Esophagus squamous epithelium (tissue), 5 donors: Measurements from ENCODE around the gene MAP3K7CL. TPM values are rescaled to one million over a fixed set of nuclear protein-coding genes. Genes with fewer than 3 reads are reported as not detected.

Experiments used
- DNase-seq: peaks from one replicate; lab custom pipeline; 2025; lab: John Stamatoyannopoulos, UW
- H3K27ac ChIP-seq, 4 donors: fragments of 200-600 bp; sonication (generic); one replicate each; pipeline ENCODE4 v1.5.1; 2016 to 2019; ENCODE audit warnings: mild to moderate bottlenecking in 1 of 4
- H3K27me3 ChIP-seq, 4 donors: fragments of 200-600 bp; sonication (generic); 1 replicate in 3 of 4; 2 replicates in 1 of 4; pipeline versions ENCODE4 v1.5.1 to v1.6.0; 2017 to 2021; ENCODE audit warnings: antibody characterized with exemption in 1 of 4
- H3K36me3 ChIP-seq, 3 donors: fragments of 200-600 bp; sonication (generic); one replicate each; pipeline ENCODE4 v1.5.1; 2016 to 2019
- H3K4me1 ChIP-seq, 3 donors: fragments of 200-600 bp; sonication (generic); one replicate each; pipeline ENCODE4 v1.5.1; 2017 to 2019
- H3K4me3 ChIP-seq, 4 donors: fragments of 200-600 bp; sonication (generic); 1 replicate in 3 of 4; 2 replicates in 1 of 4; pipeline ENCODE4 v1.5.1; 2016 to 2019; ENCODE audit warnings: mild to moderate bottlenecking in 2 of 4, moderate library complexity in 1 of 4
- H3K9me3 ChIP-seq, 3 donors: fragments of 200-600 bp; sonication (generic); one replicate each; pipeline ENCODE4 v1.5.1; 2016 to 2019
- CTCF ChIP-seq, 6 experiments: fragments of 450-650 bp in 4 of 6; fragments of 200-600 bp in 2 of 6; sonication (generic) in 2 of 6; IDR thresholded peaks; one replicate each; pipeline ENCODE4 v1.5.1; 2016 to 2019; ENCODE audit warnings: antibody characterized with exemption in 6 of 6, mild to moderate bottlenecking in 4 of 6, moderate library complexity in 4 of 6
- POLR2A ChIP-seq, 4 donors: fragments of 450-650 bp; IDR thresholded peaks; one replicate each; pipeline ENCODE4 v1.6.1; 2017; ENCODE audit warnings: antibody characterized with exemption in 4 of 4, mild to moderate bottlenecking in 4 of 4, moderate library complexity in 3 of 4
- WGBS, 2 donors: methylation state at CpG; one replicate each; pipeline ENCODE4 v1.1.5; 2018; 5-methylcytosine and 5-hydroxymethylcytosine counted together
- intact Hi-C: fragments of 100-400 bp; cut with DNase I; formaldehyde crosslinking; loops from one replicate; pipeline ENCODE4 v1.15.0; 2022
- total RNA-seq, 4 donors: library from RNA; depleted of rRNA; stranded (reverse); fragments of >200 nt; gene quantifications; one replicate each; pipeline ENCODE4 v1.1.0, GENCODE V29; 2016
- donor health status: DM: yes; HTN: yes; CAD: no.

MAP3K7CL gene
- total RNA-seq, 4 donors from 2014 or later = 1.7 to 7.8 (median 6.9) TPM

GRCh38 chr21:29149808-29150425 lies 19.5 kb downstream of the MAP3K7CL start:
- 63 to 66% methylated on average over 2 to 3 of the region's 3 CpGs for WGBS, 2 donors
- Histone ChIP-seq H3K9me3 (no peaks in the 10 kb centered on the region), H3K27me3 (no peaks in the 10 kb centered on the region), H3K36me3 (no peaks in the 10 kb centered on the region), H3K4me1 (peaks cover 15 to 56% (median 19%) of the 10 kb centered on the region in 3 donors), H3K27ac (no peak overlapping the region), H3K4me3 (no peak overlapping the region)
- TF ChIP-seq POLR2A (IDR thresholded peaks at IDR 0.05) = no peak
- TF ChIP-seq CTCF (IDR thresholded peaks at IDR 0.05) = no peak
- intact Hi-C loops = no loop called here
- no peak for DNase-seq

- WGBS, 2 donors = 68 to 83% methylated on average over 3 of the region's 3 CpGs
- Histone ChIP-seq H3K36me3 (no peaks in the 10 kb centered on the region), H3K4me3 (no peak overlapping the region), H3K27ac (no peak overlapping the region), H3K9me3 (no peaks in the 10 kb centered on the region), H3K4me1 (peaks cover under 1 to 48% (median 6%) of the 10 kb centered on the region in 3 donors), H3K27me3 (no peaks in the 10 kb centered on the region)
- no peak for TF ChIP-seq CTCF (IDR thresholded peaks at IDR 0.05)
- TF ChIP-seq POLR2A (IDR thresholded peaks at IDR 0.05) = no peak
- DNase-seq = no peak
- intact Hi-C loops = no loop called here
These were observed 21.5 kb downstream of the MAP3K7CL start for GRCh38 chr21:29151931-29152330.

GRCh38 chr21:29152916-29153315 lies 22.5 kb downstream of the MAP3K7CL start:
- DNase-seq = no peak
- no peaks in the 10 kb centered on the region for H3K27me3 ChIP-seq
- H3K4me3 ChIP-seq = no peak overlapping the region
- no peaks in the 10 kb centered on the region for H3K36me3 ChIP-seq
- TF ChIP-seq CTCF (IDR thresholded peaks at IDR 0.05) = no peak
- no peak for TF ChIP-seq POLR2A (IDR thresholded peaks at IDR 0.05)
- intact Hi-C loops = no loop called here
- no peak overlapping the region for H3K27ac ChIP-seq
- 17 to 83% methylated on average over 1 of the region's 1 CpG for WGBS, 2 donors
- H3K9me3 ChIP-seq = no peaks in the 10 kb centered on the region
- peaks cover 0 to 43% (median 6%) of the 10 kb centered on the region in 3 donors for H3K4me1 ChIP-seq

GRCh38 chr21:29154270-29154669 lies 23.8 kb downstream of the MAP3K7CL start:
- Histone ChIP-seq H3K4me1 (peaks cover 0 to 29% (median 0%) of the 10 kb centered on the region in 3 donors), H3K27ac (no peak overlapping the region), H3K9me3 (no peaks in the 10 kb centered on the region), H3K36me3 (no peaks in the 10 kb centered on the region), H3K4me3 (no peak overlapping the region), H3K27me3 (no peaks in the 10 kb centered on the region)
- 83 to 93% methylated on average over 3 of the region's 3 CpGs for WGBS, 2 donors
- TF ChIP-seq POLR2A (IDR thresholded peaks at IDR 0.05) (no peak), CTCF (IDR thresholded peaks at IDR 0.05) (no peak)
- no peak for DNase-seq
- intact Hi-C loops = no loop called here

GRCh38 chr21:29155118-29155932 lies 24.9 kb downstream of the MAP3K7CL start:
- H3K36me3 ChIP-seq = no peaks in the 10 kb centered on the region
- peak overlapping the region in 3 of 4 donors; percentile 22 to 53 (median 28) for H3K4me3 ChIP-seq
- H3K4me1 ChIP-seq = peaks cover 0 to 21% (median 0%) of the 10 kb centered on the region in 3 donors
- intact Hi-C loops = no loop called here
- DNase-seq = no peak
- peak overlapping the region; percentile 26 to 59 (median 50) for H3K27ac ChIP-seq
- no peaks in the 10 kb centered on the region for H3K9me3 ChIP-seq
- TF ChIP-seq CTCF (IDR thresholded peaks at IDR 0.05) (no peak), POLR2A (IDR thresholded peaks at IDR 0.05) (no peak)
- WGBS, 2 donors = 28 to 41% methylated on average over 19 to 22 of the region's 25 CpGs
- H3K27me3 ChIP-seq = no peaks in the 10 kb centered on the region
